Hypothalamus (tissue), 51 donors: ENCODE measurements around the gene DRC1.

Source experiments
- DNase-seq, 51 donors: peaks; one replicate each; lab custom pipeline; 2025; lab: John Stamatoyannopoulos, UW

DRC1 gene

DNA sequence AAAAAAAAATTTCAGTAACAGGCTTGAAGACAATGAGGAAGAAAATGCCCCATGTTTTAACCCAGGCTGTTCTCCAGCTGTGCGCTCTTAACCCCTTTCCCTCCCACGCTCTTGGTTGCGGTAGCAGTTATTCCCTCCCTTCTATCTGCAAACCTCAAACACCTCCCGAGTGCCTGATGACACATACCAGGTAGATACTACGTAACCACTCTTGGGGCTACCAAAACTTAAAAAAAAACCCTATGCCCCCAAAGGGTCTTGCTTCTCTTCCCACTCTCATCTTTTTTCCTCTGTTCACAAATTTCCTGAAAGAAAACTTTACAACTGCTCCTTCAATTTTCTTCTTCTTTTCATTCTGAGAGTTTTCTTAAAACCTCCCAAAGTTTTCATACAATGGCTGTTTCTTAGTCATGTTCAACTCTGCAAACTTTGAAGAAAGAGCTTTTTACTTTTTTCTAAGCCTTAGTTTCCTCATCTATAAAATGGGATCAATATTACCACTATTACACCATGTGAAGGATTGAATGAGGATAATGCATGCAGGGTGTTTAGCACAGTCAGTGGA is 4.9 kb upstream of the DRC1 start:
- DNase-seq = no peak

DNA sequence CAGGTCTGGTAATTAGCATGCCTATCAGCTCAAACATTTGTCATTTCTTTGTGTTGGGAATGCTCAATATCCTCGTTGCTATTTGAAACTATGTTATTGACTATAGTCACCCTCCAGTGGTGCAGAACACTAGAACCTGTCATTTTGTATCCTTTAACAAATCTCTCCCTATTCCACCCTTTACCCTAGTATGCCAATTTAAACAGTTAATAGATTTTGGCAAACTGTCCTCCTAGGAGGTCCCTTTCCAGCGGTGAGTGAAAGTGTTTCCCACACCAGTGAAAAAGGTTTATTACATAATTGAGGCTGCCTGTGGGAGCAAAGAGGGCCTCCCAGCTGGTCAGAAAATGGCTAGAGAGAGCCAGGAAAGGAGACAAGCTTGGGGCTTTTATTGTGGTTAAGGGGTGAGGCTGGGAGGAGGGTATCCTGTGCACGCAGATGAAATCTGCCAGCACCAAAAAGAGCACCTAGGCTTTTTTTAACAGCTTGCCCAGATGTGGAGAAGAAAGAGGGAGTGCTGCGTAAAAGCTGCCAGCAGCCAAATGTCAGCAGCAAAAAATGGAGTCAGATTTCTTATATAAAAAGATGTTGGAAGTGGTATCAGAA is 1.8 kb upstream of the DRC1 start:
- no peak for DNase-seq

DNA sequence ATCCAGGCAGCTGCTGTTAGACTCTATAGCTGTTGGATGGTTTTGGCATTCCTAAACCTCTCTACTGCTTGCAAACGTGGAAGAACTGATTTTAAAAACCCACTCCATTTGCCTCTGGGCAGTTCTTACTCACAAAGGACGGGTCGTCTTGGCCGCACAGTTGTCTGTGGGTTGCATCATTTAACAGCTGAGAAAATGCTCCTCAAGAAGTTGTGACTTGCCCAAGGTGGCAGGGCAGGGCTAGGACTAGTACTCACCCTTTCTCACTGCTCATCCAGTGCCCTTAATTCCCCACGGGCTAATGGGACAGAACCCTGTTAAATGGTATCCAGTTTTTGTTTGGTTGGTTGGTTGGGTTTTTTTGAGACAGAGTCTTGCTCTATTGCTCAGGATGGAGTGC is 997 bp upstream of the DRC1 start:
- DNase-seq = no peak

- DNase-seq = no peak
These were observed 5.8 kb downstream of the DRC1 start for GRCh38 chr2:26407526-26407925.

DNA sequence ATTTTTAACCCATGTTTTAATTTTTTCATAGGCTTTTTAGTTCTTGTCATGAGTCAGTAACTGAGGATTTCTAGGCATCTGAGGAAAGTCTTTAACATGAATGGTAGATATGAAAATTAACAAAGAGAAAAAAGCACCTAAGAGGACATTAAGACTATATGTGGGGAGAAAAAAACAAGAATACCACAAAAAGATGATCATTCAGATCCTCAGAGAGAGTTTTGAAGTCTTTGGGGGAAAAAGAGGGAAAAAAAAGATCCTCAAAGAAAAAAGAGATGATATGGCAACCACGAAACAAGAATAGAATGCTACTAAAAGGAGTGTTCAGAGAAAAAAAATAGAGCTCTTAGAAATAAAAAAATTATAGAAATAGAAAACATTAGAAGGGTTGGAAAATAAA is 8.1 kb downstream of the DRC1 start:
- no peak for DNase-seq

DNA sequence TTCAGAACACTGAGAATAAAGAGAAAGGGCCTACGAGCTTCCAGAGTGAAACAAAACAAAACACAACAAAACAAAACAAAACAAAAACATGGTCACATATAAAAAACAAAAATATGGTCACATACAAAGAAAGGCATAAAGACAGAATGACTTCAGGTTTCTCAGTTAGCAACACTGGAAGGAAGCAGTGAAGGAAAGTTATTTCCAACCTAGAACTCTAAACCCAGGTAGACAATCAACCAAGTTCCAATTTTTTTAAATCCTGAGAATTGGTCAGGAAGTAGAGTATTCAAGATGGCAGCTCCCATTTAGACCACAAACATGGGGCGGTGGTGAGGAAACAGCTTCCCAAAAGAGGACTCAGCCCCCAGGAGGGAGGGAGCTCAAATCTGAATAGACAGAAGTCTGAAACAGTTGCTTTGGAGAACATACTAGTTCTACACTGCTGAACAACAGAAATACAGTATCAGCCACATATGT is 9.1 kb downstream of the DRC1 start:
- DNase-seq = no peak

DNA sequence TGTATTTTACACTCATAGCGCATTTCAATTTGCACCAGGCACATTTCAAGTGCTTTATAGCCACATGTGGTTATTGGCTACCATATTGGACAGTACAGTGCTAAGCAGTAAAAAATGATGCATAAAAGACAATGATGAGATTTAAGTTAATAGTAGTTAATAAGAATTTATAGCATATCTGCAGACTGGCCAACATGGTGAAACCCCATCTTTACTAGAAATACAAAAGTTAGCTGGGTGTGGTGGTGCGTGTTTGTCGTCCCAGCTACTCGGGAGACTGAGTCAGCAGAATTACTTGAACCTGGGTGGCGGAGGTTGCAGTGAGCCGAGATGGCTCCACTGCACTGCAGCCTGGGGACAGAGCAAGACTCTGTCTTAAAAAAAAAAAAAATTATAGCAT is 9.7 kb downstream of the DRC1 start:
- DNase-seq = no peak

DNA sequence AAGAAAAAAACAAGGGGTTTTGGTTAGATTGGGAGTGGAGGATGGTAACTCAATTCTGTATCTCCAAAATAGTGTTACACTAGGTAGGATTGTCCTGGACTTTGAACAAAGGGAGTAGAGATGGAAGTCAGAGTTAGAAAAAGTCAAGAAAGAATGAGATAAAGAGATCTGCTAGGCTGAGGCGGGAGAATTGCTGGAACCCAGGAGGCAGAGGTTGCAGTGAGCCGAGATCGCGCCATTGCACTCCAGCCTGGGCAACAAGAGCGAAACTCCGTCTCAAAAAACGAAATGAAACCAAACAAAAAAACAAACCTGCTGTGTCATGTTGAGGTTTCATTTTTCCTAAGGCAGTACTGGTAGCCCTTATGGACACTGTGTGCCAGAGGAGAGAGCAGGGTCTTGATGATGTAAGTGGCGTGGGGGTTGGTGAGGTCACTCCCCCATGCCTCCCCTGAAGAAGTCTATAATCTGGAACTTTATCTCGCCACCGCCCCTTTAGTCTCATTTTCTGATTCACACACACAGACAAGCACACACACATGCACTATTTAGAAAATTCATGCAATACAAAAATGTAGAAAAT is 10.5 kb downstream of the DRC1 start:
- no peak for DNase-seq

DNA sequence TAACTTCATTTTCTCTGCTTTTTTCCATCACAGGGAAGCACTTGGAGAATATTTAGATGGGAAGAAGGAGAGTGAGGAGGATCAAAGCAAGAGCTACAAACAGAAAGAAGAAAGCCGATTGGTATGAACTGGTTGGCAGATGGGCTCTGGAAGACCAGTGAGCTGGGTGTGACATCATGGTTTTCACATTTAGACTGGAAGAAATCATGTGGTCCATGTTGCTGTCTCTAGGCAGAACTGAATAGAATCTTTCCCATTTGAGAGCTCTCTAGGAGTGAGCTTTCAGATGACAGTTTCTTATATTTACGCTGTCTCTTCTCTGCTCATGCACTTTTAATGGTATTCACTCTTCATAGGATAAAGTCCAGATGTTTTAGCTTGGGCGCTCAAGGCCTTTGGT is 12.6 kb downstream of the DRC1 start:
- no peak for DNase-seq

GRCh38 chr2:26421961-26422360 is 20.2 kb downstream of the DRC1 start:
- no peak for DNase-seq

GRCh38 chr2:26422947-26423629 is 21.4 kb downstream of the DRC1 start:
- DNase-seq = no peak

DNA sequence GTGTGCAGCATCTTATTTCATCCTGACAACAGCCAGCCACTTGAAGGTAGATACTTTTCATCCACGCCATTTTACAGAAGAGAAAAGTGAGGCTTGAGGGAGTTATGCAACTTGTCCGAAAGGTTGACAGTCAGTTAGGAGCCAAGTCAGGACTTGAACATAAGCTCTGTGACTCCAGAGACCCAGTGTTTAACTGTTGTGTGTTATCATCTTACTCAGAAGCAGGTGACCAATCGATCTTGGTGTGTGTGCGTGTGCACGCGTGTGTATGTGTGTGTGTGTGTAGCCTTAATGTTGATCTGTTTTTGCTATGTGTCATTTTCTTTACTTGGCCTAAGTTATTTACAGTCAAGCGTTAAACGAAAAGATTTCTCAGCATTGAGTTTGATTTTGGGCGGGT is 22.0 kb downstream of the DRC1 start:
- DNase-seq = no peak

- DNase-seq = no peak
These were observed 22.5 kb downstream of the DRC1 start for GRCh38 chr2:26424221-26424620.

GRCh38 chr2:26428846-26429245 is 27.1 kb downstream of the DRC1 start:
- DNase-seq = no peak

- peak in 3 of 51 donors; percentile 4 to 19 (median 15) for DNase-seq
These were observed 28.3 kb downstream of the DRC1 start for GRCh38 chr2:26429779-26430578.

- no peak for DNase-seq
These were observed 29.1 kb downstream of the DRC1 start for GRCh38 chr2:26430826-26431225.

DNA sequence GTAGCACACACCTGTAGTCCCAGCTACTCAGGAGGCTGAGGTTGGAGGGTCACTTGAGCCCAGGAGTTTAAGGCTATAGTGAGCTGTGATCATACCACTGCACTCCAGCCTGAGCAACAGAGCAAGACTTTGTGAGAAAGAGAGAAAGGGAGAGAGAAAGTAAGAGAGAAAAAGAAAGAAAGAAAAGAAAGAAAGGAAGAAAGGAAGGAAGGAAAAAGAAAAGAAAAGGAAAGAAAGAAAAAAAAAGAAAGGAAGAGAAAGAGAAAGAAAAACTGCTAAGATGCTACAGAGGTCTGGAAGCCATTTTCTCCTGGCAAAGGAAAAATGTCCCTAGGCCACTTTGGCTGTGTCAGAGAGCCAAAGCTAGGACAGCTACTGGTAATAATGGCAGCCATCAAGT is 30.6 kb downstream of the DRC1 start:
- DNase-seq = no peak

- DNase-seq = no peak
These were observed 31.1 kb downstream of the DRC1 start for GRCh38 chr2:26432859-26433258.

DNA sequence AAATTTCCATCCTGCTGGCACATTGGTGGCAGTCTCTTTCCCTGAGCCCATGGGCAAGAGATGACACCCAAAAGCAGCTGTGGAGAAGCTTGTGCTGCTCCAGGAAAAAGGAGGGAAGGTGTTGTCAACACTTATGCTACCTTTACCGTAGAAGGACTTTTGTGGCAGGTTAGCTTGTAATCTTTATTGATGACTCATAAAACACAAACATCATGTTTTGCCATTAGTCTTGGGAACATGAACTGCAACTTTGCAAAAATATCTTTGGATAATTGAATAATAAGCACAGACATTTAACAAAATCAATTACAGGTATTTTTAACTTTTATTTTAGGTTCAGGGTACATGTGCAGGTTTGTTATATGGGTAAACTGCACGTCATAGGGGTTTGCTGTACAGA is 33.4 kb downstream of the DRC1 start:
- no peak for DNase-seq

- peak in 1 of 51 donors; percentile 14 for DNase-seq
These were observed 36.8 kb downstream of the DRC1 start for GRCh38 chr2:26438526-26438925.

DNA sequence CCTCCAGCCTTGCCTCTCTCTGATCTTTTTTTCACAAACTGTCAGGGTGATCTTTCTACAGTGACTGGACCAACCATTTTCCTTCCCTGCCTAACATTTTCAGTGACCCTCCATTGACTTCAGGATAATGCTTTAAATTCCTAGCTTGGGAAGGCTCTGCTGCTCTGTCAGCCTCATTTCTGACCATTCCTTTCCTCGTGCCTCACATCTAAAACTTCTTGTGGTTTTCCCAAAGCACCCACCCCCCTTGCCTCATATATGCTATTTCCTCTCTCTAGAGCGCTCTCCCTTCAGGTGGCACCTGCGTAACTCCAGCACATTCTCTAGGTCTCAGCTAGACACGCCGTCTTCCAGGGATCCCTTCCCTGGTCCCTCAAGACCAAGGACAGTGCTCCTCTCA is 37.2 kb downstream of the DRC1 start:
- no peak for DNase-seq
